Activated CD8-positive, alpha-beta memory T cell treated with anti-CD3 and anti-CD28 coated beads for 1 hour (primary cell): ENCODE data around the gene TOR1B.

ENCODE experiments used
- DNase-seq, 2 donors: peaks; one replicate each; pipeline ENCODE4 v3.0.0-alpha.2; 2020; ENCODE audit warnings: low read depth in 1 of 2; ENCODE audit errors: extremely low read depth in 1 of 2

The TOR1B gene

DNA sequence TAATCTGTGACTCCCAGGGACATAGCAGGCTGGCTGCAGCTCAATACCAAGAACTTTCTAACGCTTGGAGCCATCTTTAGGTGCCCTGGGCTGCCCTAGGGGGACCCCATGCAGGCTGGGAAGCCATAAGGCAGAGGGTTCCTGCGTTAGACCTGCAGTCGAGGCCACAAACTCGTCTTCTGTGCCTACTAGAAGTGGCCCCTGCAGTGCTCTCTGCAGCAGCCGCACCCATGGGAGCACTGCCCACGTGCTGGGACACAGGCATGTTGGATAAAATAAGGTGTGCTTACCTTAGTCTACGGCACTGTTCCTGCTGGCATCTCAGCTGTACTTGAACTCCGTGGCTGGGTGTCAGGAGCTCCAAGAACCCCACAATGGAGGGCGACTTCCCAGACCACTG, 9.4 kb downstream of the TOR1B start:
- no peak for DNase-seq

DNA sequence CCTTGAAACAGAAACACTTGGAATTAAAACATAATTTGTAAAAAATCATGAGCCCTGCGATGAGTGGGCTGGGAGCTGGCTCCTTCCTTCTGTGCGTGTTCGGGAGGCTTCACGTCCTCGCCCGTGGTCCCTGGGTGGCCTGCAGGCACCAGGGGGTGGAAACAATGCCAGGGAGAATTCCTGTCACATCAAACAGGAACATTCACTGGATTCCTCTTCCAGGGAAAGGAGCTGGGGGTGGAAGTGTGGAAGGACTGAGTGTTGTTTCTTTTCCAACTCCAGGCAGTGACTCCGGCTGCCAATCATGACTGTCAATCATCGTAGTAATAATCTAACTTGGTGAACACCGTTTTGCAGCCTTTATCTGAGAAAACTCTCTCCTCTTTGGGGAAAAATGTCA, 10.7 kb downstream of the TOR1B start:
- DNase-seq = no peak

DNA sequence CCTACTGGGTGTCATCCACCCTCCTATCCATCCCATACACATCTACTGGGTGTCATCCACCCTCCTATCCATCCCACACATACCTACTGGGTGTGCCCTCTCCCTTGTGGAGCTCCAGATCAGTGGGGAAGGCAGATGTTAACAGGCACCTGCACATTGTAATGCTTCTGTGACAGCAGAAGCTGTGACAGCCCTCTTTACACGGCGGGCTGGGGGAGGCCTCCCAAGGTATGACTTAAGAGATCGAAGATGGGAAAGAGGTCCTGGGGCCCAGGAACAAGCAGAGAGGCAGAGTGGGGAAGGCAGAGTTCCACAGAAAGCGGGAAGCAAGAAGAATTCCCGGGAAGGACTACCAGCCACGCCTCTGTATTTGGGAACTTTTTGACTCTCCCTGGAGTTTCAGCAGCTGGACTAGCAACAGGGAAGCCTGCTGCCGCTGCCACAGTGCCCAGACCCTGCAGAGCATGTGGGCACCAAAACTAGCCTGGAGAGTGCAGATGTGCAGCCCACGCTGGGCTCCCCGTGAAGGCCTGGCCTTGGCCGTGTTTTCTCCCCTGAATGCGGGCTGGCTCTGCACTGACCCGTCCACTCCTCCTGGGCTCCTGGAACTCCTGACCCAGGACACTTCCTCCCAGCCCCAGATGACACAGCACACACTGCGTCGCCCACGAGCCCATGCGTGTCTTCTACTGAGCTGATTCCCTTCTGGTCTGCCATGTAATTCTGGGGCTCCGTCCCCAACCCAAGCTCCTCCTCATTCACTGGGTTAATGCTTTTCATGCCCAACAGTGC, 11.6 kb downstream of the TOR1B start:
- DNase-seq = no peak

DNA sequence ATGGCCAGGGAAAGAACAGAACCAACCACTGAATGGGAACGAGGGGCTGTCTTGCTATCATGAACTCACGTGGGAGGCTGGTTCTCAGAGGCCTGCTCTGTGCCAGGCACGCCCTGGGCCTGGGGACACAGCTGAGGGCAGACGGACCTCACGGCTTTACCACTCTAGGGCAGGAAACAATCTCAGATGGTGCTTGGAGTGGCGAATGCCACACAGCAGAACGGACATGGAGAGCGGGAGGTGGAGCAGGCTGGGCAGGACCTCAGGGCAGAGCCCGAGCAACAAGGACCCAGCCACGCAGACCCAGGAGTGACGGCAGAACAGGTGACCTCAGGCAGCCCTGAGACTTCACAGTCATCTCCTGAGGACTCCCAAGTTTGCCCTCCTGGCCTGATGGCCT, 12.3 kb downstream of the TOR1B start:
- no peak for DNase-seq

DNA sequence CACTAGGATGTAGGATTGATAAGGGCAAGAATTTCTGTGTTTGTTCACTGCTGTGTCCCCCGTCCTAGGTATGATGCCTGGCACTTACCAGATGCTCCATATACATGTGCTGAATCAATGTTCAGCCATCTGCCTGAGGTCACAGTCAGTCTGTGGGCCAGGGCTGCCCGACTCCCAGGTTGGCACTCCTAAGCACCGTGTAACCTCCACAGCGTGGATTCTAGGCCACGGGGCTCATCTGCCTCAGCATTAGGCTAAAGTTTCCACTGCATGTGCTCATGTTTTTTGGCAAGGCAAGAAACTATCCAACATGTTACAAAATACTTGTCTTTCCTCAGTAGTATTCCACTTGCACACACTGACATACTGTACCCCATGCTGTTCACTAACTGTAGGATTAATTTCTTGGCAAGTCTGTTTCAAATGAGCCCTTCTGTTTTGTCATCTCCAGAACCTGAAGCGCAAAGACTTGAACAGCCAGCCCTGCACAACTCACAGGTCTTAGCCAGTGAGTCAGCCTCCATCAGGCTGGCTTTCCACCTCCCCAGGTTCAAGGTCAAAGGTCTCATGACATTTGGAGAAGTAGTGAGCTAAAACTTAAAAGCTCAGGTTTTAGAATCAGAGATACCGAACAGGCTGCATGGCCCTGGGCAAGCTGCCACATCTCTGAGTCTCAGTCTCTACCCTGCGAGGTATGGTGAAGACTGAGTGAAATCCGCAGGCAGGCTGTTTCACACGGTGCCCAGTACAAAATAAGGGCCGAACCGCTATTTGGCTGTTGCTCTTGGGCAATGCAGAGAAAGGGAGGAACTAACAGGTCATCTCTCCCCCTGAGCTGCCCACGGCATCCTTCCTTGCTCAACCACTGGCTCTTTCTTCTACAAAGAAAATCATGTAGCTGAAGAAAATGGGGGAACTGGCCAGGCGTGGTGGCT, 13.8 kb downstream of the TOR1B start:
- DNase-seq = no peak

DNA sequence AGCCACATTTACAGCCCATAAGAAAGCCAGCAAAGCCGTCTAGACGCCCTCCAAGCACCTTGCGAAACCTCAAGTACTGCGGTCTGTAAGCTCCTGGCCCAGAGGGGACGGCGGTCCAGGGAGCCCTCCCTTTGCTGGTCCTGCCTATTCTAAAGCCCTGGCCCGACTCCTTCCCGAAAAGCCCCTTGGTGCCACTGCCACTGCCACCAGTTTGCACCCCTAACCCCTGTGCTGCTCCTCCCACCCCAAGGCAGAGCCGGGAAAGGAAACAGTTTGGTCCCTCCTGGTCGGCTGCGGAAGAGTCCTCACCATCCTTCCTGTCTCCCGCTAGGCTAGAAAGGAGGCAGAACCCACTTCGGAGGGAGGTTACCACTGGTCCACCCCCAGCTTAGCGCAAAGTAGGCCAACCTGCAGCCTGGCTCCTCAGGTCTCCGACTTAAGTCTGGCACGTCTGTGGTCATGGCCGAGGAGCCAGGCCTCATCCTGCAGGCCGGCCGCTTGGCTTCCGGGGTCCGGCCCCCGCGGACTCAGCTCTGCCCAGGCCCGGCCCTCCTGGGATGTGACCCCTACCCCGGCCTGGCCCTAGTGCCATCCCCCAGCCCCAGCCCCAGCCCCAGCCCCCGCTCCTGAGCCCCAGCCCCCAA, 20.0 kb downstream of the TOR1B start:
- DNase-seq = no peak

DNA sequence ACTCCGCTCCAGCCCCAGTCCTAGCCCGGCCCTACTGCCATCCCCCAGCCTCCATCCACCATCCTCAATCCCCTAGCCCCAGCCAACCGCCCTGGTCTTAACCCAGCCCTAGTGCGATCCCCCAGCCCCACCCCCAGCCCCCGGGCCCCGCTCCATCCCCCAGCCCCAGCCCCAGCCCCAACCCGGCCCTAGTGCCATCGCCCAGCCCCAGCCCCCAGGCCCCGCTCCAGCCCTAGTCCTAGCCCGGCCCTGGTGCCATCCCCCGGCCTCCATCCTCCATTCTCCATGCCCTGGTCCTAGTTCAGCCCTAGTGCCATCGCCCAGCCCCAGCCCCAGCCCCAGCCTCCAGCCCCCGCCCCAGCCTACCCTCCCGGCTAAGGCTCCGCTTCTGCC, 20.6 kb downstream of the TOR1B start:
- no peak for DNase-seq

DNA sequence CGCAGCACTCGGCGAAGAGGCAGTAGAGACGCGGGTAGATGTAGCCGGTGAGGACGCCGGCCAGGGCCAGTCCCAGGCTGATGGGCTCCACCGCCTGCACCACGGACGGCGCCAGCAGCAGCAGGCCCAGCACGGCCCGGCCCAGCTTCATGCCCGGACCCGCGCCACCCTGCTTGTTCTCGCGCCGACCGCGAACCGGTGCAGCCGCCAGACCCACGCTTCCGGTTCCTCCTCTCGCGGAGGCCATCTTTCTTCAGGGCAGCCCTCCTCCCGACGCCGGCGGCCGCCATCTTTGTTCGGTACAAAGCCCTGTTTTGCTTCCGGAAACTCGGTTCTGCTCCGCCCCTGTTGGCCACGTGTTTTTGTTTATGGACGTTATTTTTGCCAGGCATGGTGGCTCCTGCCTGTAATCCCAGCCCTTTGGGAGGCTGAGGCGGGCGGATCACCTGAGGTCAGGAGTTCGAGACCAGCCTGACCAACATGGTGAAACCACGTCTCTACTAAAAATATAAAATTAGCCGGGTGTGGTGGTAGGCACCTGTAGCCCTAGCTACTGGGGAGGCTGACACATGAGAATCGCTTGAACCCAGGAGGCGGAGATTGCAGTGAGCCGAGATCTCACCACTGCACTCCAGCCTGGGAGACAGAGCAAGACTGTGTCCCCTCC, 21.1 kb downstream of the TOR1B start, which contains the start of gene TOR1A:
Gene TOR1A (minus strand): TSS at position 202 of the 667 bp plus-strand sequence. CDS start 51 bp downstream, at position 151.
- peak; percentile 73 to 88 for DNase-seq

DNA sequence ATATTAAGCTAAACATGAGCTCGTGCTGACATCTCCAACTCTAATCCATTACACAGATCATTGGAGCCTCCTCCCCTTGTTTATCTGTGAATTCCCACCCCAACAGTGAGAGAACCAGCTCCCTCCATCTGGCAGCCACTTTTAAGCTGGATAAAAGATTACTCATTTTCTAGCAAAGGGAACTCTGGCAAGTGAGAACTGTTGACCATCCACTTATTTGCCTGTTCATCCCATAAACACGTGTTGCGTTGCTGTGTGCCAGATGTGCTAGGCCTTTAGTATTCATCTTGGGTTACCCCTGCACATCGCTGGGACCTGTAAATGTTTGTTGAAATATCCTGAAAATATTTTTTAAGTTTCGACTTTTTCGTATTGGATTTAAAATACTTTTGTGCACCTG, 23.4 kb downstream of the TOR1B start:
- DNase-seq = no peak

DNA sequence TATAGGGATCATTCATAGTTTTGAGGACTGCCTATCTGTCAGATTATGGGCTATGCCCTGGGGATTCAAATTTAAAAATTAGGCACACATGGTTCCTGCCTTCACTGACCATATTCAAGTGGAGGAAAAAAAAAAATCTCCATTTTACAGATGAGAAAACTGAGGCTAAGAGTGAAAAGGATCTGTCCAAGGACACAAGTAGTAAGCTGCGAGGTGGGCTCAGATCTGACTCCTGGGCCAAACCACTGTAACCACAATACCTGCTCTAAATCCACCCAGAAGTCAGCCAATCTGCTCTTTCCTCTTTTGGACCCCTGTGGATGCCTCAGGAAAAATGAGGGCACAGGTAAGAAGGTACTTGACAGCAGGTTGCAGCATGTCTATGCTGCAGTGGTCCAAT, 23.8 kb downstream of the TOR1B start:
- DNase-seq = no peak

DNA sequence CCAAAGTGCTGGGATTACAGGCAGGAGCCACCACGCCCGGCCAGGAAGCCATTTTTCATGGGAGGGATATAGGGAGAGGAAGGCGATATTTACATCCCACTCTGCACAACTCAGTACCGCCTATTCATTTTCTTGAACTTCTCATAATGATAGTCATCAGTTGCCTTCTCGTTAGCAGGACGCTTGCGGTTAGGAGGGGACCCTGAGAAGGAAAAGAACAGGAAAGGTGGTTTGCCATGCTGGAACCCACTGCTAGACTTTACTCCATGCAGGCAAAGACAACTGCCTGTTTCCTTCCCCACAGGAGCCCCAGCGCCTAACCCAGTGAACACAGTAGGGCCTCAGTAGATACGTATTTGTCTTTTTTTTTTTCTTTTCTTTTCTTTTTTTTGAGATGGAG, 25.1 kb downstream of the TOR1B start:
- no peak for DNase-seq

DNA sequence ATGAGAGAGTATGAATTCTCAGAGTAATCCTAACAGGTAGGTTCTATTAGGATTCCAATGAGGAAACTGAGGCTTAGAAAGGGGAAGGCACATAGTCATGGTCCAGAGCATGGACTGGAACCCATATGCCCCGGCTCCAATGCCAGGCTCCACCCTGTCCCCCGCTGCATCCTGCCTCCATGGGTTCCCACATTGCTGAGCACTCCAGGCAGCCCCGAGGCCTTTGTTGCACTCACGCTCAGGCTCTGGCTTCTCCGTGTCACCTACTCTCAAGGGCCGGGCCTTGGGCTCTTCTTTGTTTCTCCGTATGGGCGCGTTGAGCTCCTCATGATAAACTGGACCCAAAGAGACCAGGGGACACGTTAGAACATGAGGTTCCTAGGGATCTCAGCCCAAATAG, 26.0 kb downstream of the TOR1B start:
- DNase-seq = no peak

DNA sequence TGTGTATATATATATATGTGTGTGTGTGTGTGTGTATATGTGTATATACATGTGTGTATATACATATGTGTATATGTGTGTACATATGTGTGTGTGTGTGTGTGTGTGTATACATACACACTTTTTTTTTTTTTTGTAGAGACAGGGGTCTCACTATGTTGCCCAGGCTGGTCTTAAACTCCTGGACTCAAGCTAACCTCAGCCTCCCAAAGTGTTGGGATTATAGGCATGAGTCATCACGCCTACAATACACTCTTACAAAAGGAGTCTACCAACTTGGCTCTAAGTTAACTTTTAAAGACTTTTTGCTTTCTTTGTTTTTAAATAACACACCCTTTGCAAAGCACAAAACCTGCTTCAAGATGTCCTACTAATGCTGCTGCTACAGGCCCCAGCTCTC, 30.0 kb downstream of the TOR1B start:
- DNase-seq = no peak

DNA sequence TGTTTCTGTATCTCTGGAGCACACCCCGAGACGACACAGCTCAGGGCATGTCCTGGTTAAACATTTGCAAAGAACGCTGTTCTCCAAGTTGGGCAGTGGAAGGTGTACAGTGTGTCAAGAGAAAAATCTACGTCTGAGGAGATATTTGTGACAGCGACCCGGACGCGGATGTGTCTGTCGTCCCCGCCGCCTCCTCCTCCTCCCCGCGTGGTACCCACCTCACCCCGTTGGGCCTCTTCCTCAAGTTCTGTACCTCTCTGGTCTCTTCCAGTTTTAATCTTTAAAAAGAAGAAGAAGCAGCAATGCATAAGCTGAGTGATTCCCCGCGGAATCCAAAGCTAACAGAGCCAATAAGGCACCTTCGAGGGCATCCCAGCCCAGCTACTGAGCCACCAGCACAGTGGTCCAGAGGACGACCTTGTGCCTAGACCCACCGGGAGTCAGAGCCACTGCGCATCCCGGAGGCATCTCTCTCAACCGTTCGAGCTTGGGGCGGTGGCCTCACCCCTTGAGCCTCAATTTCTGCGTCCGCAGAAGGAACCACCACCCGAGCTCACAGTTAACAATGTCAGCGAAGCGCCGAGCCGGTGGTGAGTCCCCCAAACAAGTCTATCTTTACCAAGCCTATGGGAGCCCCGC, 31.6 kb downstream of the TOR1B start:
- no peak for DNase-seq

DNA sequence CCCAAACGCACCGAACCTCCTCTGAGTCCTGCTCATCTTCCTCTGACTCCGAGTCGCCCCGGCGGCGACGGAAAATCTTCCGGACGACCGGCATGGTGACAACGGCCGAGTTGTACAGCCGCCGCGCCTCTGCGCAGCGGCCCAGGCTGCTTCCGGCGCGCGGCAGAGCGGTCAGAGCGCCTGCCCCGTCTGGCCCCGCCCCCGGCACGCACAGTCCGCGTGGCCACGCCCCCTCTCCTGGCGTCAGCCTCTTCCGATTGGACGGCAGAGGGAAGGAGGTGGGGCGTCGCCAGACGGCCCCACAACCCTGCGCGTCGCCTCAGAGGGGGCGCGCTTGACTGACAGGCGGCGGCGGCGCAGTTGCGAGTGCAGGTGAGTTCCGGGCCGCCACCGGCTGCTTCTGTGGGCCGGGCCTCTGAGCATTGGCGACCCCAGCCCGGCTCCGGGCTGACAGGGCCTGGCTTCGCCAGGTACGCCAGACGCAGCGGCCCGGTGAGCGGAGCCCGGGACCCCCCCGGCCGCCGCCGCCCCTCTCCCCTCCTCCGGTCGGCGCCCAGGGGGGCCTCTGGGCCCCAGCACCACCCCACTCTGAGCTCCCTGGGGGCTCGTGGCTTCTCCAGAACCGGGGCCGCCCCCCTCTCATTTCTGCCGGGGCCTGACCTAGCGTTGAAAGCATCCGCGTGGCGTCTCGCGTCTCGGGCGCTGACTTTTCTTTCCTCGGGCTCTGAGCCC, 32.3 kb downstream of the TOR1B start, which contains the start of the genes C9orf78 and USP20:
Gene C9orf78 (minus strand): TSS at position 148 of the 732 bp plus-strand sequence. CDS start 54 bp downstream, at position 94.
Gene USP20 (plus strand): TSS at position 331 of the 732 bp plus-strand sequence. CDS start 17,098 bp downstream, outside the sequence.
- DNase-seq = peak; percentile 85 to 95

DNA sequence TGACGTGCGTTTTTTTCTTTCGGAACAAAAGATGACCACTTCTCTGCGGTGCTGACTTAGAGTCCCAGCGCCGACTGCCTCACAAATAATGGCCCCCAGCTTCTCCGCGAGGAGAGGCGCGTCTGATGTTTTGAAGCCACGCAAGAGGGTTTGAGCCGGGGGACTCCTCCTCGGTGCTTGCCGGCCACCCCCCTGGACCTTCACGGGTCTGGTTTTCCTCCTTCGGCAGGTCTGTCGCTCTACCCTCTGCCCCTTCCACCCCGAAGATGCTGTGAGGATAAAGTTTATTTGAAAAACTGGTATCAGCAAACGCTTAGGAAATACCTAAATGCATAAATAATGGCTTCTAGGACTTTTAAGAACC, 32.9 kb downstream of the TOR1B start:
- DNase-seq = no peak

DNA sequence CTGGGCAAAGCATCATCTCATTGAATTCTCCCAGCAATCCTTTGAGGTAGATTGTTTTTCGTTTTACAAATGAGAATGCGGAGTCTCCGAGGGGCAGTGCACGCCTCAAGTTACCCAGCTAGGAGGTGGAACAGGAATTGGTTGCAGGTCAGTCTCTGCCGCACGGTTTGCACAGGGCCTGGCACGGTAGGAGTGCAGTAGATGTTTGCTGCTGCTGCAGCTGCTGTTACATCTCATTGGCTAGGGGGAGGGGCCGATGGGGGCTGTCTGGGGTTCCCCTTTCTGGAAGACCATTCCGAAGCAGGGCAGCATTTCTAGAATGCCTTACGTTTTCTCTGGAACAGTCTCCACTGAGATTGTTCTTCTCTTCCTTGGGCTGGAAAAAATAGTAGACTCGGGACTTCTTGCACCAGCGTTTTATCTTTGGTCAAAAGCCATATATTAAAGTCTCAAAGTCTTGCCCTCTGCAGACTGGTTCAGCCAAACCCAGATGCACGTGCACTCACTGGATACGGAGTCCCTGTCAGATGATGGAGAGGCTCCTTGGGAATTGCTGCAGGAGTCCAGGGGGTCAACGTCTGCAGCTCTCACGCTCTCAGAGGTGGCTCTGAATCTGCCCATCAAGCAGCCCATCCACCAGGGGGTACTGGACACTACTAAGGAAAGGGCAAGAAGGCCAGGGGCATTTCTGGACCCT, 33.5 kb downstream of the TOR1B start:
- DNase-seq = no peak

DNA sequence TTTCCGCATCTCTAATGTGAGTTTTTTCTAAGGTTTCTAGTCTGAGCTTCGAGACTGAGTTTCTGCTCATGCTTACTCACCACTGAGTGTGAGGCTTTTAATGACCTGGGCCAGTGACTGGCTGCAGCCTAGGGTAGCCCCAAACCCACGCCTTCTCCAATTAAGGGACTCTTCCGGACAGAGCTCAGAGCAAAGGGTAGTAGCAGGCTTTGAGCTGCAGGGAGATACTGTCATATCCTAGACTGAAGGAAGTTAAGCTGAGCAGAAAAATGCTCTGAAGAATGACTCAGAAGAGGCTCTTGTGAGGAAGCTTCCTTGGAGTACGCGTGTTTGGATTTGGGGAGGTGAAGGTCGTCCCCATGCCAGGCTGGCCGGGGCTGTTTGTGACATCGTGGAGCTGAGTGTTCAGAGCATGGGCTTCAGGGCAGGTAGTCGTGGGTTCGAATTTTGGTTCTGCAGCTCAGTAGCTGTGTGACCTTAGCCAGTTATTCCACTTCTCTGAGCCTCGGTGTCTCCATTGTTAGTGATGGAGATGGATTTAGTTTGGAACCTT, 35.8 kb downstream of the TOR1B start:
- DNase-seq = no peak
